Urothelium cell line (cell line): ENCODE measurements around the gene BACH2.
"Not testable (repeated sequence)": the region's sequence is repeated elsewhere in the genome, so short reads cannot be mapped to it uniquely, and the experiment has no call there.

Experiments used
- DNase-seq: peaks from one replicate; pipeline ENCODE4 v3.0.0; 2011; ENCODE audit warnings: low spot score, mixed read lengths
- FAIRE-seq: peaks from 2 replicates; lab custom pipeline; 2011; peaks lifted over from hg19 to GRCh38; lab: Jason Lieb, UNC

BACH2 gene

GRCh38 chr6:90166155-90166924 lies 130.3 kb downstream of the BACH2 start:
- not testable (repeated sequence) for FAIRE-seq, DNase-seq

- FAIRE-seq (no peak), DNase-seq (no peak)
Observed at GRCh38 chr6:90162648-90163387, 133.8 kb downstream of the BACH2 start.

DNA sequence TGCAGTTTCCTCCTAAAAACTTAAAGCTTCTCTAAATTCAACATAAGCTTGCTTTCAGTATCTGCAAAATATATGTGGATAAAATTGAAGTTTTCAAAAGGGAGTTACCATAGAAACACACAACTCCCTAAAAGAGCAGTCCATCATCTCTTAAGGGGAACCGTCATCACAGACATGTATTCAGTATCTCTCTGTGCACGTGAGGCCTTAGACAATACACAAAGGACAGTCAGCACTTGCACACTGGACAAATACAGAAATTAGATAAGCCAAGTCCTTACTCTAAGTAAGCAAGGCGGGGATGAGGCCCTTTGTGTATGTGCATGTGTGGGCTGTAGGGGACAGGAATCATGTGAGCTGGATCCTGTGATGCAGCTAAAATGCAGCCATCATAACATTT lies 136.6 kb downstream of the BACH2 start:
- FAIRE-seq (no peak), DNase-seq (no peak)

- FAIRE-seq (no peak), DNase-seq (no peak)
Observed at GRCh38 chr6:90159452-90159851, 137.2 kb downstream of the BACH2 start.

- DNase-seq, result no peak
- FAIRE-seq, result no peak
Observed at GRCh38 chr6:90158936-90159335, 137.7 kb downstream of the BACH2 start.

DNA sequence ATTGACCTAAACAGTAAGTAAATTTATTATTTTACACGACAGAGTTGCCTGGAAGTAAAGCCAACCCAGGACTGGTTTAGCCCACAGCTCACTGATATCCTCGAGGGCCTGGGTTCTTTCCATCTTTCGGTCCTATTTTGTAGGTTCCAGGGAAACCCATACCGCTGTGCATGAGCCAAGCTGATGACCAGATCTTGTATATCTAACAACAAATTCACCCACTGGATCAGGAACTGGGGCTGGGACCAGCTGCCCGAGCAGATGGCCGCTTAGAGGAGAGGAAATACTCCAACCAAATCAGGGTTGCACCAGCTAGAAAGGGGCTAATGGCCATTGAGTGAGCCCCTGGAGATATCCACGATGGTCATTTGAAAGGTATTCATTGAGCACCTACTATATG lies 139.2 kb downstream of the BACH2 start:
- no peak for FAIRE-seq
- DNase-seq, result no peak

GRCh38 chr6:90156861-90157260 lies 139.8 kb downstream of the BACH2 start:
- no peak for FAIRE-seq
- DNase-seq, result no peak

DNA sequence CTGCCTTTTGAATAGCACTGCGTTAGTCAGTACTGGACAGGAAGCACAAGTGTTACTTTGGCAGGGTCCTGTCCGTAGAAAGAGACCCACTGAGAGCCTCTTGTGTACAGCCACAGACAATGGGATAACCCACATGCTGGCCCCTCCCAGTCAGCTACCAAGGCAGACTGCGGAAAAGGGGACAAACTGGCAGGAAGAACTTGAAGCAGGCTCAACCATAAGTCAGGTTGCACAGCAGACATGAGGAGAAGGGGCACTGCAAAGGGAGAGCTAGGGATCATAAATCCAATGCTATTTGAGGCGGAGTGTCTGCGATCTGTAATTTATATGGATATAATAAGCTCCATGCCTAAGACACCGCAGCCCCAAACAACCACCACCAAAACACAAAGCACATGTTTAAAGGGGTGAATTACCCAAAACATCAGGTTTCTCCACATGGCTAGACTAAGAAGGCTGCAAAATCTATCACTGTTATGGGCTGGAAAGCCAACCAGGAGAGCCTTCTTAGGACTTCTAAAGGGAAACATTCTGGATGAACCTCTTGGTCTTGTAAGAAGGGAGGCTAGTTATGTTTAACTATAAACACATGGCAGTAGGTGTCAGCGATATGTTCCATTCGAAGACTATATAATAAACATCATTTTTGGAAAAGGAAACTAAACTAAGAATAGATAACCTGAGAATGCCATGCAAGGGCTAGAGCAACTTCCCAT lies 141.7 kb downstream of the BACH2 start:
- DNase-seq (no peak), FAIRE-seq (no peak)

DNA sequence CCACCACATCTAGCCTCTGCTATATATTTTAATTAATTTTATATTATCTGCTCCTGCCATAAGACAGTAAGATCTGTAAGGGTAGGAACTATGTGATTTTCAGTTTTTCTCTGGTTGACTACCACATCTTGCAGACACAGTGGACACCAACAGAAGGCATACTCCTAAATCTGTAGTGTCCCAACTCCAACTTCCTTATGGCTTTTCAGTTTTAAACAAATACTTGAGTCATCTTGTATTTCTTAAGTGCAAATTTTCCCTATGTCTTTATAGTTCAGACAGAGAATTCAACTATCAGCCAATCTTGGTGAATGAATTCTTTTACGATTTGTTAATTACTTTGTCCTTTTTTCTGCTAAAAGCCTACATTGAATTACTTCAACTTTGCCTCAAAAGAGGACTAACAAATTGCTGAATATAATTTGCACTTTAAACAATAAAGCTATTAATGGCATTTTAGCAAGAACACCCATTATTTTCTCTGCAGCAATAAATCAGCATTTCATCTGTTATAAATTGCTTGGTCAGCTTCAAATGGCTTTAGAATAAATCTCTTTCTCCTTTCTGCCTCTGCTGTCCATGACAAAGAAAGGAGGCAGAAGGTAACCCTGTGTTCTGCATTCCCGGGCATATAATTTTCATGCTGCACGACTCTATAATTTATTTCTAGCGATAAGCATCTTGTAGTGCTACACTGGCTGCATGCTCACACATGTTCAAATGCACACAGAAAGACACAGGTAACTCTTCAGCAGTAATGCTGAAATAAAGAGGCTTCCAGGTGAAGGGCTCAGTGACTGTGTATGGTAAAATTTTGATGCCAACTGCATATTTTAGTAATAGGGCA lies 144.8 kb downstream of the BACH2 start:
- FAIRE-seq, result no peak
- DNase-seq, result no peak

- no peak for FAIRE-seq
- DNase-seq, result no peak
Observed at GRCh38 chr6:90149280-90149679, 147.4 kb downstream of the BACH2 start.

GRCh38 chr6:90148867-90149266 lies 147.8 kb downstream of the BACH2 start:
- DNase-seq (no peak), FAIRE-seq (no peak)

- FAIRE-seq (no peak), DNase-seq (no peak)
Observed at GRCh38 chr6:90146921-90147649, 149.6 kb downstream of the BACH2 start.

DNA sequence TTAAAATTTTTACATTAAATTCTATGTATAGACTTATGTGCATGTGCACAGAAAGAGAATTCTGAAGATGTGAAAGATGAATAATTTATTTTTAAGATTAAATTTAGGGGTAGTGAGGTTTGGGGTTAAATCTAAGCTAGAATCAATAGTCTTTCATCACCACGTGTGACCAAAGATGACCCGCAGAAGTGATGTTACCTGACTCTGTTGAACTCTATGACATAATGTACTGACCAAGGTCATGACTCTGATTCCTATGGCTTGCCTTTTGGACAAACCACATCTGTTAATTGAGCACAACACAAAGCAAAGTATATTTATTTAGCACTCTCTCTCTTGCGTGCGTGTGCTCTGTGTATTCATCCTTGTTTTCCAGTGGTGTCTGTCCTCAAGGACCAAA lies 150.6 kb downstream of the BACH2 start:
- FAIRE-seq (no peak), DNase-seq (no peak)

DNA sequence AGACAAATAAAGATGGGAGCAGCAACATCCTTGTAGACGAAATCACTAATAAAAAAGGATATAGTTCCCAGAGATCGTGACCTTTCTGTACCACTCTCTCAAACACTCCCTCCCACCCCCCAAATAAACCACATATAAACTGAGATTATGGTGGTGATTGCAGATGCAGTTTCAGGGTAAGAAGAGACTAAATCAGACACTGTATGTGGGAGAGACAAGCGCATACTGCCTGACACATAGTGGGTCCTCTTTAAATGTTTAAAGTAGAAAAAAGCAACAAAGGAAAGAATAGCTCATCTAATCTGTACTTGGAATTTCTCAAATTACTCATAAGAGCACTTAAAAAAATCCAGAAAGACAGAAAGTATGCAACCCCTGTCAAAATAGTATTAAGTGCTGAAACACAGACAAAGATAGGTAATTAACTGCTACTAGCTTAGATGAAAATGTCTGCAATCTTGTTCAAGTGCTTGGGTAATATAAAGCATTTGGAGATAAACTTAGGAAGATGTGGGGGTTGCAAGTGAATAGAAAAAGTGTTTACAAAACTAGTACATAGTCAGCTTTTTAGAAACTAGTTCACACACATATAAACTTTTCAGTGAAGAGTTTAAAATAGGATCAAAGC lies 151.6 kb downstream of the BACH2 start:
- FAIRE-seq (no peak), DNase-seq (no peak)

- no peak for FAIRE-seq
- DNase-seq, result no peak
Observed at GRCh38 chr6:90144396-90144795, 152.2 kb downstream of the BACH2 start.

DNA sequence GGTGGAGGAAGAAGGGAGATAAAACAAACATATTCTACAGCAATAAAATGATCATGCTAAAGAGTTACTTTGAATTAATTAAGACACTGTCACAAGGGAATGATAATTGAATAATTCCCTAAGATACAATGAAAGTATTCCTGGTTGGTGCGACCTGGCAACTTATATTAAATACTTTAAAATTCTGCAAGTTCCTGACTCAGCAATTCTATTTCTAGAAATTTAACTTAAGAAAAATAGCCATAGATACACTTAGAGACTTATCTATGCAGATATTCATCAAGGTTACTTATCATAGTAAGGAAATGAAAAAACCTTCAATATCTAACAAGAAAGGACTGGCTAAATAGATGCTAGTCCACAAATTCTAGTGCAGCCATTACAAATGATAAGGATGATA lies 156.0 kb downstream of the BACH2 start:
- no peak for DNase-seq
- FAIRE-seq, result no peak

DNA sequence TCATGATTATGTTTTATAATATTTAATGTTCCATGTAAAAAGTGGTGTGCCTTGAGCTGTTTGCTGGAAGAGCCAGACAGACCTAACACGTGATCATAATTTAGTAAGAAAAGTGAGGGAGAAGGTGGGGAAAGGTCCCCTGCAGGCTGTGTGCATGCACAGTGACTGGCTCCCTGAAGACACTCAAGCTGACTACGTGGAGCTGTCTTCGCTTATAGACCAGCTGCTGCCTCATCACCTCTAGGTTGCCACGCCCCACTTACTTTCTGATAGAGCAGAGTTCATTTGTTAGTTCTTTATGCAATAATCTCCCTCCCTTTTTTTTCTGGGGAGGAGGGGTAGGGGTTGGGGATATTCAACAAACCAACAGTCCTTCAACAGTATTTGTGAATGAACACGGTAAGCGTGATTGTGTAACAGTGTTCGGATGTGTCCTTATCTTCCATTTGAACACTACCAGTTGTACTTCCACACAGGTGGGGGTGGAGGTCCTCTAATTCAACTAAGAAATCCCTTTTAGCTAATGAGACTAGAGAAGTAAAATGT lies 157.3 kb downstream of the BACH2 start:
- DNase-seq (no peak), FAIRE-seq (no peak)

DNA sequence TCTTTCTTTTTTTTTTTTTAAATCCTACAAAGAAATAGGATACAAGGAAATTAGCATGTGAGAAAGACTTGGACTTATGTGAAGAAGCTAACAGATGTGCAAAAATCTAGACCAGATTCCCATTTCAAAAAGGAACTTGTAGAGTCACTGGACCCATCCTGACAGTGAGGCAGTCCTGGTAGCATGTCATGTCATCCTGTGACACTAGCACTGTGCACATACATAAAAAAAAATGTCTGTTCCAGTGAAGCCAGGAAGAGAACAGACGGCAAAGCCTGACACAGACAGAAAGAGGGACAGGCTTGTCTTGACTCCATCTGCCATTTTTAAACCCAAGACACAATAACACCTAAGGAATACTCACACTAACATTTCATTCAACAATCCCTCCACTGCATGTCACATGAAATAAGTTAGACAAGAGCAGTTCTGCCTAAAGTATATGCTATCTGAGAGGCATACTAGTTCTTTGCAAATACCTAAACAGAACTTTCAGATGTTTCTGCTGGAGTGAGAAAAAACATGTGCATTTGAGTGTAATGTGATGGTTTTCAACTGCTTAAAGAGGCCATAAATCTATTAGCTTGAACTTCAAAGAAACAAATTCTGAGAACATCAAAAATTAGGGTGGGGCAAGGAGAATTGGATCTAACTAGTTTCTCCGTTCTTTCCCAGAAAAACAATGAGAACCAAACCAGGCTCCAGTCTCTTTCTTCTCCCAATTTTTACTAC lies 159.6 kb downstream of the BACH2 start:
- FAIRE-seq (no peak), DNase-seq (no peak)

GRCh38 chr6:90136176-90136575 lies 160.5 kb downstream of the BACH2 start:
- no peak for DNase-seq
- no peak for FAIRE-seq
